Measurements from ENCODE around the gene PDS5B.

DNA sequence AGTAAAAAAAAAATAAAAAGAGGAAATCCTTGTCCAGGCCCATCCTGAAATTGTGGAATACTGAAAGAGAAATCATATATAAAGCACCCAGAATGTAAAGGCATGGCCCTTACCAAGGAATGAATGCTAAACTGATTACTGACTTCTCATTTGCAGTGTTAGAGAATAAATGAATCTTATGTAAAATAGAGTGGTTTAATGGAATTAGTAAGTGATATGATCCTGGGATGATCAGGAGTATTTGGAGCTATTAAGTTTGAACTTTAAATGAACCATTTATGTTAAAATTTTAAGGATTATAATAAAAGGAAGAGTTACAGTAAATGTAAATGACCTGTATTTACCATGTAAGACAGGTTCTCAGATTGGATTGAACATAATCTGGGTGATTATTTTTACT is 75.4 kb downstream of the PDS5B start:
- TF ChIP-seq, protein P1, sequence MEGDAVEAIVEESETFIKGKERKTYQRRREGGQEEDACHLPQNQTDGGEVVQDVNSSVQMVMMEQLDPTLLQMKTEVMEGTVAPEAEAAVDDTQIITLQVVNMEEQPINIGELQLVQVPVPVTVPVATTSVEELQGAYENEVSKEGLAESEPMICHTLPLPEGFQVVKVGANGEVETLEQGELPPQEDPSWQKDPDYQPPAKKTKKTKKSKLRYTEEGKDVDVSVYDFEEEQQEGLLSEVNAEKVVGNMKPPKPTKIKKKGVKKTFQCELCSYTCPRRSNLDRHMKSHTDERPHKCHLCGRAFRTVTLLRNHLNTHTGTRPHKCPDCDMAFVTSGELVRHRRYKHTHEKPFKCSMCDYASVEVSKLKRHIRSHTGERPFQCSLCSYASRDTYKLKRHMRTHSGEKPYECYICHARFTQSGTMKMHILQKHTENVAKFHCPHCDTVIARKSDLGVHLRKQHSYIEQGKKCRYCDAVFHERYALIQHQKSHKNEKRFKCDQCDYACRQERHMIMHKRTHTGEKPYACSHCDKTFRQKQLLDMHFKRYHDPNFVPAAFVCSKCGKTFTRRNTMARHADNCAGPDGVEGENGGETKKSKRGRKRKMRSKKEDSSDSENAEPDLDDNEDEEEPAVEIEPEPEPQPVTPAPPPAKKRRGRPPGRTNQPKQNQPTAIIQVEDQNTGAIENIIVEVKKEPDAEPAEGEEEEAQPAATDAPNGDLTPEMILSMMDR (conservative IDR thresholded peaks at IDR 0.05), result no peak
- no peak for TF ChIP-seq ZFX (IDR thresholded peaks at IDR 0.05)
